HEK293 (cell line): ENCODE data around the gene CYB5R2.

Experiments used
- YY1 ChIP-seq: fragments of 450-650 bp; formaldehyde crosslinking; IDR thresholded peaks from 2 replicates; pipeline ENCODE4 v1.5.1; 2018; ENCODE audit warnings: missing biosample characterization, missing genetic modification characterization
- ZNF311 ChIP-seq: fragments of 450-650 bp; formaldehyde crosslinking; IDR thresholded peaks from 2 replicates; pipeline ENCODE4 v1.5.1; 2017; ENCODE audit warnings: missing biosample characterization, missing genetic modification characterization, borderline replicate concordance
- ZNF416 ChIP-seq: fragments of 450-650 bp; formaldehyde crosslinking; IDR thresholded peaks from 2 replicates; pipeline ENCODE4 v1.5.1; 2016; ENCODE audit warnings: missing biosample characterization, missing genetic modification characterization
- TF ChIP-seq, protein P1 (sequence below): fragments of 450-650 bp; formaldehyde crosslinking; IDR thresholded peaks from 2 replicates; pipeline ENCODE4 v1.5.1; 2016; ENCODE audit warnings: missing biosample characterization, missing genetic modification characterization
- TF ChIP-seq, protein P2 (sequence below): IDR thresholded peaks from 2 replicates; pipeline ENCODE4 v1.6.1; 2011; ENCODE audit warnings: mild to moderate bottlenecking, low read depth, low read length, borderline replicate concordance

DNA sequence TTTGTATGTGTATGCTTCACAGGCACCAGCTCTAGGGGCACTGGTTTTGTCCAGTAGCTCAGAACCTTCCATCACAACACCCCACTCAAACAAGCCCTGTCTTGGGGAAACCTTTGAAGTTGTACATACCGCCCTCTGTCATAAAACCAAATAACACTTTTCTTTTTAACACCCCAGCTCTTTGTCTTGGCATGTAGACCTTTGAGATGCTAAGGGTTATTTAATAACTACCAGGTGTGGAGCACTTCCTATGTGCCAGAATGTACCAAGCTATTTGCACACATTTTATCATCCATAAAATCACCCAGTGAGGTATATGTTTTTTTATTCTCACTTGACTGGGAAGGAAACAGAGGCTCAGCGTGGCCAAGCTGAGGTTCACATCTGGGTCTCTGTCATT, 50.6 kb downstream of the CYB5R2 start:
- TF ChIP-seq, protein P1, sequence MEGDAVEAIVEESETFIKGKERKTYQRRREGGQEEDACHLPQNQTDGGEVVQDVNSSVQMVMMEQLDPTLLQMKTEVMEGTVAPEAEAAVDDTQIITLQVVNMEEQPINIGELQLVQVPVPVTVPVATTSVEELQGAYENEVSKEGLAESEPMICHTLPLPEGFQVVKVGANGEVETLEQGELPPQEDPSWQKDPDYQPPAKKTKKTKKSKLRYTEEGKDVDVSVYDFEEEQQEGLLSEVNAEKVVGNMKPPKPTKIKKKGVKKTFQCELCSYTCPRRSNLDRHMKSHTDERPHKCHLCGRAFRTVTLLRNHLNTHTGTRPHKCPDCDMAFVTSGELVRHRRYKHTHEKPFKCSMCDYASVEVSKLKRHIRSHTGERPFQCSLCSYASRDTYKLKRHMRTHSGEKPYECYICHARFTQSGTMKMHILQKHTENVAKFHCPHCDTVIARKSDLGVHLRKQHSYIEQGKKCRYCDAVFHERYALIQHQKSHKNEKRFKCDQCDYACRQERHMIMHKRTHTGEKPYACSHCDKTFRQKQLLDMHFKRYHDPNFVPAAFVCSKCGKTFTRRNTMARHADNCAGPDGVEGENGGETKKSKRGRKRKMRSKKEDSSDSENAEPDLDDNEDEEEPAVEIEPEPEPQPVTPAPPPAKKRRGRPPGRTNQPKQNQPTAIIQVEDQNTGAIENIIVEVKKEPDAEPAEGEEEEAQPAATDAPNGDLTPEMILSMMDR (tag by site-specific recombination): no peak
- TF ChIP-seq, protein P2, sequence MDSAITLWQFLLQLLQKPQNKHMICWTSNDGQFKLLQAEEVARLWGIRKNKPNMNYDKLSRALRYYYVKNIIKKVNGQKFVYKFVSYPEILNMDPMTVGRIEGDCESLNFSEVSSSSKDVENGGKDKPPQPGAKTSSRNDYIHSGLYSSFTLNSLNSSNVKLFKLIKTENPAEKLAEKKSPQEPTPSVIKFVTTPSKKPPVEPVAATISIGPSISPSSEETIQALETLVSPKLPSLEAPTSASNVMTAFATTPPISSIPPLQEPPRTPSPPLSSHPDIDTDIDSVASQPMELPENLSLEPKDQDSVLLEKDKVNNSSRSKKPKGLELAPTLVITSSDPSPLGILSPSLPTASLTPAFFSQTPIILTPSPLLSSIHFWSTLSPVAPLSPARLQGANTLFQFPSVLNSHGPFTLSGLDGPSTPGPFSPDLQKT: no peak
- TF ChIP-seq ZNF311 (tag by site-specific recombination): no peak
- TF ChIP-seq ZNF416 (tag by site-specific recombination): no peak
- TF ChIP-seq YY1 (tag by site-specific recombination): no peak
